A549 (cell line): Measurements from ENCODE around the gene EGFL7. TPM values are rescaled to one million over a fixed set of nuclear protein-coding genes. Genes with fewer than 3 reads are reported as not detected.

Experiments
- ATAC-seq, 2 experiments: fragments of 200-7000 bp in 1 of 2; fragments of >200 bp in 1 of 2; cut with Nextera tagmentation in 1 of 2; cut with Tn5 transposase in 1 of 2; 3 replicates each; pipeline versions ENCODE4 v1.8.0 to v1.9.1; 2018 to 2020; ENCODE audit warnings: mild to moderate bottlenecking in 1 of 2, moderate library complexity in 1 of 2
- CTCF ChIA-PET: fragments of 300-600 bp; sonication (Branson Sonifier 250); formaldehyde crosslinking; extraction: SDS; loops from one replicate; lab custom pipeline; 2021; ENCODE audit warnings: antibody characterized with exemption, inconsistent platforms; lab: Yijun Ruan, JAX
- POLR2A ChIA-PET: fragments of 350-600 bp; formaldehyde crosslinking; extraction: SDS; loops from one replicate; lab custom pipeline; 2021; ENCODE audit warnings: antibody characterized with exemption, inconsistent platforms; lab: Yijun Ruan, JAX
- DNase-seq, 2 experiments: peaks; one replicate each; pipeline versions ENCODE4 v3.0.0 to v3.0.0-alpha.2; 2011 to 2016; ENCODE audit warnings: low read depth in 1 of 2, low spot score in 1 of 2
- FAIRE-seq: peaks from 2 replicates; lab custom pipeline; 2011; peaks lifted over from hg19 to GRCh38; lab: Jason Lieb, UNC
- H3K27ac ChIP-seq, 2 experiments: fragments of >200 bp; sonication (Bioruptor Twin); formaldehyde crosslinking; 3 replicates each; pipeline ENCODE4 v1.5.1; 2016 to 2017
- H3K4me1 ChIP-seq: fragments of >200 bp; sonication (Bioruptor Twin); formaldehyde crosslinking; 3 replicates; pipeline ENCODE4 v1.6.1; 2016
- H3K4me2 ChIP-seq: fragments of >200 bp; sonication (Bioruptor Twin); formaldehyde crosslinking; 3 replicates; pipeline ENCODE4 v1.6.1; 2016
- H3K4me3 ChIP-seq: fragments of >200 bp; sonication (Bioruptor Twin); formaldehyde crosslinking; 3 replicates; pipeline ENCODE4 v1.5.1; 2016
- H3K9me3 ChIP-seq: fragments of >200 bp; sonication (Bioruptor Twin); formaldehyde crosslinking; 3 replicates; pipeline ENCODE4 v1.6.1; 2016
- EP300 ChIP-seq, 2 experiments: fragments of >200 bp; sonication (Bioruptor Twin); formaldehyde crosslinking; IDR thresholded peaks; 2 replicates in 1 of 2; 3 replicates in 1 of 2; pipeline ENCODE4 v1.6.1; 2016 to 2017
- FOSL2 ChIP-seq, 2 experiments: fragments of 450-650 bp in 1 of 2; fragments of >200 bp in 1 of 2; sonication (Bioruptor Twin) in 1 of 2; formaldehyde crosslinking; IDR thresholded peaks; 2 replicates each; pipeline versions ENCODE4 v1.5.0 to v1.6.1; 2016 to 2020; ENCODE audit warnings: mild to moderate bottlenecking in 1 of 2, moderate library complexity in 1 of 2
- FOXS1 ChIP-seq: fragments of 250-450 bp; sonication (Bioruptor Pico); IDR thresholded peaks from 2 replicates; pipeline ENCODE4 v1.5.0; 2020; ENCODE audit warnings: mild to moderate bottlenecking, moderate library complexity
- HDAC2 ChIP-seq: fragments of 200-600 bp; sonication (generic); IDR thresholded peaks from 2 replicates; pipeline ENCODE4 v1.6.1; 2016
- HOXA7 ChIP-seq: fragments of 250-450 bp; sonication (Bioruptor Pico); IDR thresholded peaks from 2 replicates; pipeline ENCODE4 v1.5.0; 2020; ENCODE audit warnings: mild to moderate bottlenecking, moderate library complexity
- HOXB13 ChIP-seq: fragments of 250-450 bp; sonication (Bioruptor Pico); IDR thresholded peaks from 2 replicates; pipeline ENCODE4 v1.5.0; 2020; ENCODE audit warnings: low read depth, mild to moderate bottlenecking, moderate library complexity
- JUN ChIP-seq, 2 experiments: fragments of >200 bp; sonication (Bioruptor Twin); formaldehyde crosslinking; IDR thresholded peaks; 2 replicates in 1 of 2; 3 replicates in 1 of 2; pipeline ENCODE4 v1.6.1; 2016 to 2017
- JUNB ChIP-seq: fragments of >200 bp; sonication (Bioruptor Twin); formaldehyde crosslinking; IDR thresholded peaks from 2 replicates; pipeline ENCODE4 v1.6.1; 2016
- MYC ChIP-seq: IDR thresholded peaks from 2 replicates; pipeline ENCODE4 v1.6.1; 2012; ENCODE audit warnings: mild to moderate bottlenecking, inconsistent platforms, low read length, improper control_type of control experiment, borderline replicate concordance
- NR3C1 ChIP-seq: fragments of >200 bp; sonication (Bioruptor Twin); formaldehyde crosslinking; IDR thresholded peaks from 3 replicates; pipeline ENCODE4 v1.6.1; 2017
- PHF8 ChIP-seq: fragments of 200-600 bp; sonication (generic); IDR thresholded peaks from 2 replicates; pipeline ENCODE4 v1.6.1; 2016; ENCODE audit warnings: low read depth, mild to moderate bottlenecking, antibody characterized with exemption, moderate library complexity, borderline replicate concordance
- POLR2AphosphoS2 ChIP-seq: conservative IDR thresholded peaks from 2 replicates; pipeline ENCODE4 v1.6.1; 2012; ENCODE audit warnings: low read length, improper control_type of control experiment, inconsistent platforms
- RARB ChIP-seq: fragments of 250-450 bp; sonication (Bioruptor Pico); IDR thresholded peaks from 2 replicates; pipeline ENCODE4 v1.8.0; 2021; ENCODE audit warnings: mild to moderate bottlenecking, moderate library complexity
- REST ChIP-seq: fragments of 200-600 bp; sonication (generic); IDR thresholded peaks from 2 replicates; pipeline ENCODE4 v1.6.1; 2016; ENCODE audit warnings: antibody characterized with exemption, mild to moderate bottlenecking, moderate library complexity
- SMC3 ChIP-seq: fragments of >200 bp; sonication (Bioruptor Twin); formaldehyde crosslinking; IDR thresholded peaks from 3 replicates; pipeline ENCODE4 v1.6.1; 2018; ENCODE audit warnings: inconsistent platforms
- TP53 ChIP-seq: fragments of 250-450 bp; sonication (Bioruptor Pico); IDR thresholded peaks from 2 replicates; pipeline ENCODE4 v1.5.0; 2021; ENCODE audit warnings: mild to moderate bottlenecking, moderate library complexity
- WGBS: methylation state at CpG from one replicate; pipeline ENCODE4 v1.1.6; 2017; ENCODE audit errors: missing lambda C conversion rate; 5-methylcytosine and 5-hydroxymethylcytosine counted together
- polyA plus RNA-seq, 4 experiments: library from polyadenylated mRNA; depleted of rRNA in 3 of 4; stranded (reverse); fragments of >200 nt; fragmentation: RNase III in 1 of 4; extraction: RNeasy Plus Mini Kit Qiagen cat#74134 plus additional on column Dnase treatment in 1 of 4; gene quantifications; 2 replicates in 3 of 4; 3 replicates in 1 of 4; pipeline ENCODE4 v1.2.3, GENCODE V29; 2011 to 2017

The EGFL7 gene
- polyA plus RNA-seq, 2 of the 4 experiments (the other 2 are of a cell fraction), result 19.9 to 34.4 TPM

- no peak for DNase-seq
- peak overlapping the region in 1 of 2 experiments; percentile 96; a peak in 3 of 6 replicates for H3K27ac ChIP-seq
- no peaks in the 10 kb centered on the region for H3K9me3 ChIP-seq
- 91% methylated on average over 5 of the region's 7 CpGs for WGBS
- no peak for FAIRE-seq
- H3K4me1 ChIP-seq, result peaks cover 21% of the 10 kb centered on the region
- ChIA-PET POLR2A (no interaction called here), CTCF (interaction anchor here (1.5 to 13.4 kb wide), 4 partner anchors 8 to 16 kb away, joined by 3 to 186 read pairs (median 8); no protein-coding TSS in a partner anchor)
- no peak for TF ChIP-seq REST
- TF ChIP-seq JUNB, result no peak
- TF ChIP-seq NR3C1, result no peak
- TF ChIP-seq EP300 (IDR thresholded peaks at IDR 0.05), result no peak
- TF ChIP-seq POLR2AphosphoS2, result no peak
- no peak for TF ChIP-seq FOXS1 (CRISPR knock-in tag)
- TF ChIP-seq HOXA7 (CRISPR knock-in tag), result no peak
- no peak for TF ChIP-seq MYC
- no peak for TF ChIP-seq SMC3
- TF ChIP-seq HDAC2, result no peak
- TF ChIP-seq PHF8, result no peak
- TF ChIP-seq TP53 (CRISPR knock-in tag), result no peak
- TF ChIP-seq RARB, result no peak
- ATAC-seq, result no peak
- H3K4me2 ChIP-seq, result peak overlapping the region; percentile 100; the same call in 2 of the 3 replicates
- H3K4me3 ChIP-seq, result no peak overlapping the region; the same call in 2 of the 3 replicates
These were observed 22.5 kb downstream of the EGFL7 start for GRCh38 chr9:136685216-136685615.

DNA sequence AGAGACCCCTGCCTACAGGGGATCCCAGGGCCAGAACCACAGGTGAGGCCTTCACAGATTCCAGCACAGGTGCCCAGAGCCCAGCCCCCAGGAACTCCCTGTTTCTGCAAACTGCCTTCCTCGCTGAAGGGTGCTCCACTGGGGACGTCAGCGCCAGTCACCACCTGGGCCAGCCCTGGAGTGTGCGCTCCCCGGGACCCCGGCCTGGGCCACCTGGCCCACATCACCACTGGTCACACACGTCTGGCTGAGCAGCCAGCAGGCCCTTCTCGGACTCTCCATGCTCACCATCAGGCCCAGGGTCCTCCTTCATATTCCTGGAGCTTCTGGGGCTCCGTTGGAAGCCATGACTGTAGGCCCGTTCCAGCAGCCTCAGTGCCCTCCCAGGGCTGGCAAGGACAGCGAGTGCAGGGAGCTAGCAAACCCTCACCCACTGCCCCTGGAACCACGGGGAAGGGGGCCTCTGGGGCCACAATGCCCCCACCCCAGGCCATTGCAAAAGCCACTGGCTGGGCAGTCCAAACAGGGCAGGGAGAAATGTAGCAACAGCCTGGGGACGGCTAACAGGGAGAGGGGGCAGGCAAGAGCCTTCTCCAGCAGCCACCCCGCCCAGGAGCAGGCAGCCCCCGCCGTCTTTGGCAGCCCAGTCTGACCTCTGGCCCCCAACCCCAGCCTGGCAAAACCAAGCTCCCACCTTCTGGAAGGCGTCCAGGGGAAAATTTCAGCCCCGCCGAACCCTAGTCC is 23.2 kb downstream of the EGFL7 start:
- TF ChIP-seq FOSL2 (IDR thresholded peaks at IDR 0.05), result no peak
- no peak for TF ChIP-seq FOSL2 (CRISPR knock-in tag; IDR thresholded peaks at IDR 0.05)
- TF ChIP-seq FOXS1 (CRISPR knock-in tag), result no peak
- FAIRE-seq (no peak), DNase-seq (no peak), ATAC-seq (peak in 1 of 2 experiments; percentile 52; a peak in 3 of 6 replicates)
- H3K4me2 ChIP-seq, result peak overlapping the region; percentile 100
- POLR2A ChIA-PET, result no interaction called here
- peak overlapping the region; percentile 85 to 96 for H3K27ac ChIP-seq
- peaks cover 27% of the 10 kb centered on the region for H3K4me1 ChIP-seq
- WGBS, result 79% methylated on average over 11 of the region's 19 CpGs
- CTCF ChIA-PET, result interaction anchor here (0.7 to 13.4 kb wide), 7 partner anchors 8 to 41 kb away, joined by 3 to 186 read pairs (median 7); no protein-coding TSS in a partner anchor
- H3K9me3 ChIP-seq, result no peaks in the 10 kb centered on the region
- peak overlapping the region; percentile 72 for H3K4me3 ChIP-seq

- FAIRE-seq, result no peak
- ChIA-PET POLR2A (no interaction called here), CTCF (interaction anchor here (0.7 to 13.4 kb wide), 5 partner anchors 9 to 42 kb away, joined by 3 to 186 read pairs (median 8); no protein-coding TSS in a partner anchor)
- Histone ChIP-seq H3K27ac (peak overlapping the region; percentile 85 to 96), H3K9me3 (no peaks in the 10 kb centered on the region), H3K4me2 (peak overlapping the region; percentile 100), H3K4me1 (peaks cover 31% of the 10 kb centered on the region), H3K4me3 (peak overlapping the region; percentile 72)
- WGBS, result 0% methylated on average over 4 of the region's 20 CpGs
- ATAC-seq, result no peak; a peak in 1 of 6 replicates
- TF ChIP-seq JUN (IDR thresholded peaks at IDR 0.05) (no peak), HOXB13 (no peak)
- no peak for DNase-seq
These were observed 23.7 kb downstream of the EGFL7 start for GRCh38 chr9:136686534-136686793.
